Activated CD4-positive, alpha-beta T cell treated with anti-CD3 and anti-CD28 coated beads, Interleukin-2, amount 50 U/mL, for 48 hours (primary cell): ENCODE measurements around the gene FCHSD1.
"Not testable (repeated sequence)": the region's sequence is repeated elsewhere in the genome, so short reads cannot be mapped to it uniquely, and the experiment has no call there.

Source experiments
- DNase-seq, 2 experiments: peaks; one replicate each; pipeline ENCODE4 v3.0.0-alpha.2; 2020

FCHSD1 gene

DNA sequence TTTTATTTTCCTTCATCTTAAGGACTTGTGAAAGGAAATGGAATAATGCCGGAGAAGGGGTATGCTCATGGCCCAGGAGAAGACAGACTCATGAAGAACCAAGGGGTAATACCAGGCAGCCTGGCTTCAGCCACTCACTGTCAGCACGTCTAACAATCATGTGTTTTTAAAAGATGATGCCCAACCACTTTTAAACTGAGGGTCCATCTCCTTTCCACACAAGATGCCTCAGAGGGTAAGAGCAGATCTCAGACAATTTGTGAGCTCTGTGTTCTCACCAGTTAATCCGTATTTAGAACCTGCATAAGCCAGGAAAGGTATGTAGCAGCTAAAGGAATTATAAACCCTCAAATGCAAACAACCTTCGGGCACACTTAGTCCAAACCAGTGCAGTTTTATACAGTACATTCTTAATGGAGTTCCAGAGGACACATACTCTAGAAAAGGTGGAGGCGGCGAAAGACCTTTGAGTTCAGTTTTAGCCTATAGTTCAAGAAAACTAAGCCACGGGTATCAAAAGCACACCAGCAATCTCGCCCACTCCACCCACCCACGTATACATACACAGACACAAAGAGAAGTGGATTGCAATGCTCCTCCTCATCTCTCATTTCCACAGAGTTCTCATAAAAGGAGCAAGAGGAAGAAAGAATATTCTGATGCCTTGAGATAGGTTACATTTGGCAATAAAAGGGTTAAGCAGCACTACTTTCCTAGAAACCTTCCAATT is 35.1 kb downstream of the FCHSD1 start:
- no peak for DNase-seq

- no peak for DNase-seq
Measured at GRCh38 chr5:141613344-141613743, 37.9 kb downstream of the FCHSD1 start.

GRCh38 chr5:141611289-141611688 is 39.9 kb downstream of the FCHSD1 start:
- DNase-seq, result no peak

DNA sequence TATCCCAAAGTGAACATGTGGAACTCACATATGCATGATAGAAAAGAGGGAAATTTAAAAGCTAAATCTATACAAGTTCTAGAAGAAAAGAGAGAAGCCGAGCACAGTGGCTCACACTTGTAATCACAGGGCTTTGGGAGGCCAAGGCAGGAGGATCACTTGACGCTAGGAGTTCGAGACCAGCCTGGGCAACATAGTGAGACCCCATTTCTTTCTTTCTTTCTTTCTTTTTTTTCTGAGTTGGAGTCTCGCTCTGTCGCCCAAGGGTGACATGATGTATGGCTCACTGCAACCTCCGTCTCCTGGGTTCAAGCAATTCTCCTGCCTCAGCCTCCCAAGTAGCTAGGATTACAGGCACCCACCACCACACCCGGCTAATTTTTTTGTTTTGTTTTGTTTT is 41.3 kb downstream of the FCHSD1 start:
- not testable (repeated sequence) for DNase-seq

DNA sequence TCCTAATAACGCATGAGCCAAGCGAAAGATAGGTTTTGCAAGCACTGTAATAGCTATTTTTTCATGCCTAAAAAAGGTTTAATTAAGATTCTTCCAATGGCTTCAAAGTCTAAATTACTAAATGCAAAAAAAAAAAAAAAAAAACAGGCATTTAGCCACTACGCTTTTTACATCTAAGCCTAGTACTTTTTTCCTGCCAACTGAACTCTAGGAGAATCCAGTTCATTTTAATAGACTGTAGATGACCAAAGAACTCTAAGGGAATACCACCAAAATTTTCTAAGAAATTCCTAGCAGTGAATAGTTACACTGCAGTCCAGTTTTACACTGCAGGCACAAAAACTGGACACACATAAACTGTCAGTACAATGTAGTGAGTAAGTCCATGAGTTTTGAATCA is 42.2 kb downstream of the FCHSD1 start:
- no peak for DNase-seq

DNA sequence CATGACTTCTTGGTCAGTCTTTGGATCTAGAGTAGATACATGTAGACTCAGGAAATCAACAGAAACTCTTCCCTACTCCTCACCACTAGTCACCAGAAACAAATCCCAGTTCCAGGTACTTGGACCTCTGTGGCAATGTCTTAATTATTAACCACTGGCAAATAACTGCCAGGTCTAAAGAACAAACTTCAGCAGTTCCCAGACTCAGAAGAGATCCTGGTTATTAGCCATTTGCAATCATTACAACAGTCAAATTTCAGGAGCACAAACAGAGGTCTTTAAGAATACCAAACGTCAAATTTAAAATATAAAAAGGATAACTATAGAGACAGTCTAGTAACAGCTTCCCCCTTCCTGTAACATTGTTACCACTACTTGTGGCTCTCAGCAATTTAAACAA is 42.7 kb downstream of the FCHSD1 start:
- DNase-seq, result no peak

DNA sequence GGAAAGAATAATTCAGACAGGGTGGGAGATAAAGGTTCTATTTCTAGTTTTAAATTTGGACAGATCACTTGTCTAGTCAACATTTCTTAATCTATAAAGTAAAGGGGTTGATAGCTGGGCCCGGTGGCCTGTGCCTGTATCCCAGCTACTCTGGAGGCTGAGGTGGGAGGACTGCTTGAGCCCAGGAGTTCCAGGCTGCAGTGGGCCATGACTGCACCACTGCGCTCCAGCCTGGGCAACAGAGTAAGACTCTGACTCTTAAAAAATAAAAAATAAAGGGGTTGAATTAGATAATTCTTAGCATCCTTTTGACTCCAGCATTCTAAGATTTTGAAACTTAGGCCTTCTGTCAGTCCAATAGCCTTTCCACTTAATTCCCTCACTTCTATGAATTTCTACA is 43.2 kb downstream of the FCHSD1 start:
- no peak for DNase-seq

DNA sequence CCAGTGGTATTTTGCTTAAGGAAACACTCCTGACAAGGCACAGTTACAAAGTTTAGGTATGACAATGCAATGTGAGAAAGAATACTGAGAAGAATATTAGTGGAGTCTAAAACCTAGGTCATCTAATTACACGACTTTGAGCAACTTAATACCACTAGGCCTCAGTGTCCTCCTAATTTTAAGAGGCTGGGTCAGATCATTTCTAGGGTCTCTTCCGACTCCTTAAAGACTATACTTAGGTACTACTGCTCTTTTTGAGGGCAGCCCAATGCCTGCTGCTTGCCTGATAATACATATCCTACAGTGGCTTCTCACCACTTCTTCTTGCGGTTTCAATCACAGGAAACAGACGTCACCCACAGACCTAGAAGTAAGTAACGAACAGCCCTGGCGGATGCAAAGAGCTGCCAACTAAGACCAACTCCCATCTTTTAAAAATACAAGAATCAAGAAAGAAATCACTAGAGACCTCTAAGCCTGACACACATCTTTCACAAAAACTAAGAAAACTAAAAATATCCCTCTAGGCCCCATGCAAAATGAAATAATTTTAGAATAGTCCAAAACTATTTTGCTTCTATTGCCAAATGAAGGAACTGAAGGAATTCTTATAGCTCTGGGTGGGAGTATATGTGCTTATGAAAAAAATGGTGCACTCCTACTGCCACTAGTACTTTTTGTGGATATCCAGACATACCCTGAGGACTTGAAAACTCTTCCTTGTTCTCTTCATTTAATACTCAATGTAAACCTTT is 45.5 kb downstream of the FCHSD1 start:
- DNase-seq, result peak; percentile 43 to 61

DNA sequence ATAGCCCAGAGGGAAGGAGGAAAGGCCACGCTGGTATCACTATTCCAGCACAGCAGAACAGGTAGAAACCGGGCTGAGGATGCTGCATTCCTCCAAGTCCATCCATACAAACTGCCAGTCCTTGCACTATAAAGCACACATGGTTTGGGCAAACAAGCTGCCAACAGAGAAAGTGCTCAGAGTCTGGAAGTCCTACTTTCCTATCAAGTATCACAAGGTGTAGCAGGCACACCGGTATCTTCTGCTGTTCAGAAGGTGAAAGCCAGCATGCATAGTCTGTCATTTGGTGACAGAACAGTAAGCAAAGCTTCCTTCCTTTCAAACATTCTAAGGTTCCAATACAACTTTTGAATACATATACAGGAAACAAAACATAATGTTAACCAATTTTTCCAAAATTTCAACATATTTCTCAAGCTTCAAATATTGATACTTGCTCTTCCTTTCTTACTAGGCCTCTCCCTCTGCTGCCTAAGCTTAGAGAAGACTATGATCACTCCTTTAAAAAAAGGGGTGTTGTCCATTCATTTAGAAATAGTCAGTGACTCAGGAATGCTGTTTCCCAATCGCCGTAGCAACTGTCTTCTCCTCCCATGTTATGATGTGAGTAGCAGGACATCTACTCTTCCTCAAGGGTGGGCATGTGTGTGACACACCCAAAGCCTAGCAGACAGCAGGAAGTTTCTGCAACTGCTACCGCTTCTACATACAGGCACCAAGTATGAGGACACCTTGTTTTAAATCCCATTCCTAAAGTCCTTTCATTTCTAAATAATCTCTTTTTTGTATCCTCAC is 47.1 kb downstream of the FCHSD1 start:
- no peak for DNase-seq

GRCh38 chr5:141602606-141603005 is 48.6 kb downstream of the FCHSD1 start:
- DNase-seq, result no peak

DNA sequence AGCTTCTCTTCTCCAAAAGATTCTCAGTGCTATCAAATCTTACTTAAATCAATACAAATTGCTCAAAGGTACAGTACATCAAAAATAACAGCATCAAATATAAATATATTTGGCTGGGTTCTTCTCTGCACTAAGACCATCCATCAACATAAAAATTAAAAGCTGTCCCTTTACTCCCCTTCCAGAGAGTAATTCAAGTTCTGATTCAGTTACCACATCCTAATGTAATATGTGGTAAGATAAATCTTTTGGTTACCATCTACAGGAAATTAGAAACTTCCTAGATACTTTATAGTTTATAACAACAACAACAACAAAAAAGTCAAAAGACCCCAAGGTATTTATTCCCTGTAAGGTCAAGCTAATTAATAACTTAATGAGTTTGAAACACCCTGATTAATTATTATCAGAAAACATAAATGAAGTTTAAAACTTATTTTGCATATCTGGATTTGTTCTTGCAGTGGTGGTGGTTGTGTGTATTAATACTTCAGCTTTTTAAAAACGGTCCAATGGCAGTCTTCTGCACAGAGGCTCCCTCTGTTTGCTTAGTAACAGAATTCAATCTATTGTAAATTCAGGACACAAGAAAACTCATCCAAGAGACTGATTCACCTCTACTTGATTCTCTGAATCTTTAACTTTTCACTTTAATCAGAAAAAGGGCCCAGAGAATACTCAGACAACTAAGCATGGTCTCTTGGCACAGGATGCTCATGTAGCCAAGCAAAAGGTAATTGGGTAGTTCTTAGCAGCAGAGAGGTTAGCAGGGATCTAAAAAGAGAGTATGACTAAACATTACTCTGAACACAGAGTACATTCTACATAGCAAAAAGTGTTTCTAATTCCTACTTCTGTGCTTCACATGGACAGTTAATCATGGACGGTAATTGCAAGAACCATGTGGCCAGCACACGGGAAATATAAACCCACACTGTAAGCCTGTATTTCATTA is 52.5 kb downstream of the FCHSD1 start:
- no peak for DNase-seq

- DNase-seq, result no peak
Measured at GRCh38 chr5:141597814-141598213, 53.4 kb downstream of the FCHSD1 start.

DNA sequence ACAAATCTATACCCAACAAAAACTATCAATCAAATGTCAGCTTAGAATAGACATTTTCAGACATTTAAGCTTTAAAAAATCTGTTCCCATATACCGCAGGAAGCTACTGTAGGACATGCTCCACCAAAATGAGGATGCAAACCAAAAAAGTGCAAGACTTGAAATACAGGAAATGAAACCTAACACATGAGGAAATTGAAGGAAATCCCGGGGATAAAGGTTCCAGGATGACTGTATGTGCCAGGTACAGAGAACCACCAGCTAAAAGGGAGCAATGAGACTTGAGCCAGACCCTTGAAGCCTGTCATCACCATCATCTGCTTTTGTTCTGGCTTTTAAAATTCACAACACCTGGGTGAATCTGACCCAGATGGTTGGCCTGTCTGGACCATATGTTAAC is 53.8 kb downstream of the FCHSD1 start:
- DNase-seq, result no peak

GRCh38 chr5:141596867-141597266 is 54.4 kb downstream of the FCHSD1 start:
- DNase-seq, result no peak

- DNase-seq, result no peak
Measured at GRCh38 chr5:141590127-141590526, 61.1 kb downstream of the FCHSD1 start.
